Endothelial cell of umbilical vein (primary cell): ENCODE results near the gene CNTNAP4. TPM values are rescaled to one million over a fixed set of nuclear protein-coding genes. Genes with fewer than 3 reads are reported as not detected.

Source experiments
- BruUV-seq: library from RNA; stranded (reverse); fragments of 400-500 nt; replicated peaks from 2 replicates; lab custom pipeline; 2021; lab: Mats Ljungman, UMichigan
- CTCF ChIA-PET: fragments of 300-600, 350-600 bp; sonication (Branson Sonifier 250); formaldehyde crosslinking; loops from one replicate; lab custom pipeline; 2021; ENCODE audit warnings: antibody characterized with exemption, inconsistent platforms; lab: Charles Lee
- POLR2A ChIA-PET: fragments of 300-600, 350-600 bp; sonication (Branson Sonifier 250); formaldehyde crosslinking; loops from one replicate; lab custom pipeline; 2021; ENCODE audit warnings: antibody characterized with exemption, inconsistent platforms; lab: Charles Lee
- DNase-seq: peaks from one replicate; pipeline ENCODE4 v3.0.0-alpha.2; 2011; ENCODE audit warnings: low read depth, low spot score
- FAIRE-seq: peaks from 2 replicates; lab custom pipeline; 2011; peaks lifted over from hg19 to GRCh38; lab: Jason Lieb, UNC
- H2AFZ ChIP-seq: 2 replicates; pipeline ENCODE4 v1.6.0; 2012; ENCODE audit warnings: low read depth, low read length, control low read depth, inconsistent platforms
- H3K27ac ChIP-seq: 2 replicates; pipeline ENCODE4 v1.5.1; 2011; ENCODE audit warnings: low read depth, mild to moderate bottlenecking, control low read depth, low read length, moderate library complexity; ENCODE audit not compliant: insufficient read depth
- H3K27me3 ChIP-seq, 2 experiments: 2 replicates each; pipeline versions ENCODE4 v1.6.0 to v1.6.1; 2011; ENCODE audit warnings: low read length in 2 of 2, mixed read lengths in 1 of 2; ENCODE audit not compliant: control insufficient read depth in 2 of 2, insufficient read depth in 2 of 2
- H3K36me3 ChIP-seq, 2 experiments: 2 replicates in 1 of 2; 3 replicates in 1 of 2; pipeline ENCODE4 v1.5.1; 2011; ENCODE audit warnings: low read length in 2 of 2, mild to moderate bottlenecking in 1 of 2, moderate library complexity in 1 of 2; ENCODE audit not compliant: control insufficient read depth in 2 of 2, insufficient read depth in 2 of 2; ENCODE audit errors: extremely low read depth in 1 of 2
- H3K4me1 ChIP-seq: 3 replicates; pipeline ENCODE4 v1.5.1; 2011; ENCODE audit warnings: mild to moderate bottlenecking, low read length; ENCODE audit not compliant: control insufficient read depth, insufficient read depth; ENCODE audit errors: extremely low read depth
- H3K4me2 ChIP-seq: 2 replicates; pipeline ENCODE4 v1.6.1; 2011; ENCODE audit warnings: low read length, control low read depth, mixed read lengths; ENCODE audit not compliant: insufficient read depth
- H3K4me3 ChIP-seq, 3 experiments: fragments of 200-600 bp in 1 of 3; sonication (generic), shearing (Covaris generic) in 1 of 3; replicated peaks in 1 of 3; 2 replicates each; pipeline ENCODE4 v1.5.1; 2011 to 2016; ENCODE audit warnings: control low read depth in 3 of 3, low read length in 3 of 3, mild to moderate bottlenecking in 2 of 3, inconsistent platforms in 1 of 3, low read depth in 1 of 3, moderate library complexity in 1 of 3; ENCODE audit not compliant: insufficient read depth in 1 of 3
- H3K79me2 ChIP-seq: 2 replicates; pipeline ENCODE4 v1.6.0; 2012; ENCODE audit warnings: low read length, inconsistent platforms; ENCODE audit not compliant: control insufficient read depth, insufficient read depth
- H3K9ac ChIP-seq: replicated peaks from 2 replicates; pipeline ENCODE3; 2011; ENCODE audit warnings: low read length, control low read depth; ENCODE audit not compliant: insufficient read depth; ENCODE audit errors: extremely low read depth
- H3K9me1 ChIP-seq: replicated peaks from 3 replicates; pipeline ENCODE4 v1.6.0; 2011; ENCODE audit warnings: mild to moderate bottlenecking, low read length; ENCODE audit not compliant: control insufficient read depth, insufficient read depth; ENCODE audit errors: extremely low read depth
- H3K9me3 ChIP-seq: replicated peaks from 2 replicates; pipeline ENCODE4 v1.5.1; 2012; ENCODE audit warnings: low read length, inconsistent platforms; ENCODE audit not compliant: control insufficient read depth, insufficient read depth
- H4K20me1 ChIP-seq: replicated peaks from 2 replicates; pipeline ENCODE3; 2011; ENCODE audit warnings: mild to moderate bottlenecking, low read length; ENCODE audit not compliant: control insufficient read depth, insufficient read depth; ENCODE audit errors: extremely low read depth
- EZH2 ChIP-seq: IDR thresholded peaks from 2 replicates; pipeline ENCODE4 v1.6.1; 2012; ENCODE audit warnings: borderline replicate concordance, low read depth, mild to moderate bottlenecking, moderate library complexity, low read length, inconsistent platforms; ENCODE audit not compliant: severe bottlenecking
- FOS ChIP-seq: IDR thresholded peaks from 2 replicates; pipeline ENCODE4 v1.6.1; 2011; ENCODE audit warnings: mild to moderate bottlenecking, low read length, moderate library complexity, borderline replicate concordance; ENCODE audit not compliant: insufficient read depth
- GATA2 ChIP-seq: IDR thresholded peaks from 2 replicates; pipeline ENCODE4 v1.7.0; 2011; ENCODE audit warnings: low read depth, mild to moderate bottlenecking, moderate library complexity, mixed read lengths, low read length; ENCODE audit not compliant: insufficient read length, insufficient read depth
- JUN ChIP-seq: IDR thresholded peaks from 2 replicates; pipeline ENCODE4 v1.6.1; 2011; ENCODE audit warnings: borderline replicate concordance, low read depth; ENCODE audit not compliant: insufficient read length, insufficient read depth
- MYC ChIP-seq: IDR thresholded peaks from one replicate; pipeline ENCODE4 v1.6.1; 2011; ENCODE audit warnings: mild to moderate bottlenecking, low read depth, low read length
- POLR2A ChIP-seq: IDR thresholded peaks from 2 replicates; pipeline ENCODE4 v1.6.1; 2012; ENCODE audit warnings: low read depth, mild to moderate bottlenecking, control low read depth, low read length
- POLR2AphosphoS5 ChIP-seq: IDR thresholded peaks from 2 replicates; pipeline ENCODE4 v1.6.1; 2012; ENCODE audit warnings: low read depth, mild to moderate bottlenecking, control low read depth, low read length, moderate library complexity; ENCODE audit not compliant: insufficient read depth
- dilution Hi-C: fragments of 300-500 bp; cut with MboI; formaldehyde crosslinking; loops from one replicate; pipeline ENCODE4 v1.15.0; 2019; ENCODE audit warnings: low sequenced_read_pairs; ENCODE audit not compliant: extremely low pct_ligation_motif_present
- intact Hi-C: fragments of 100-400 bp; cut with micrococcal nuclease; formaldehyde crosslinking; loops from one replicate; pipeline ENCODE4 v1.10.0; 2022
- polyA plus RNA-seq, 4 experiments: library from polyadenylated mRNA; depleted of rRNA in 3 of 4; stranded (reverse) in 3 of 4; unstranded in 1 of 4; fragments of >200 nt; gene quantifications; 2 replicates each; pipeline versions ENCODE4 v1.2.1 to v1.2.3, GENCODE V29; 2011 to 2012; ENCODE audit warnings: missing spikeins in 1 of 4
- total RNA-seq: library from RNA; stranded (reverse); gene quantifications from 2 replicates; pipeline ENCODE4 v1.2.3, GENCODE V29; 2021
- TF ChIP-seq, protein P1 (sequence below), 2 donors: IDR thresholded peaks; 1 replicate in 1 of 2; 2 replicates in 1 of 2; pipeline ENCODE4 v1.5.1; 2011; ENCODE audit warnings: low read length in 2 of 2, mild to moderate bottlenecking in 2 of 2, moderate library complexity in 2 of 2, control low read depth in 1 of 2, inconsistent platforms in 1 of 2, low read depth in 1 of 2; ENCODE audit not compliant: insufficient read depth in 1 of 2; ENCODE audit errors: extremely low read depth in 1 of 2
- TF ChIP-seq, protein P2 (sequence below): IDR thresholded peaks from 2 replicates; pipeline ENCODE4 v1.6.1; 2011; ENCODE audit not compliant: insufficient read depth, insufficient read length

Gene CNTNAP4
- total and polyA plus RNA-seq, 2 donors (not counting 3 experiments of a cell fraction or from before 2014, with no cell fraction given), result not detected

- ChIA-PET CTCF (no interaction called here), POLR2A (no interaction called here)
- no peaks in the 10 kb centered on the region for H3K36me3 ChIP-seq
- H3K9ac ChIP-seq, result no peak overlapping the region
- no peaks in the 10 kb centered on the region for H3K27me3 ChIP-seq
- dilution Hi-C loops (no loop called here), intact Hi-C loops (no loop called here)
- no peak overlapping the region for H2AFZ ChIP-seq
- H3K4me2 ChIP-seq, result no peak overlapping the region
- H3K4me1 ChIP-seq, result no peaks in the 10 kb centered on the region
- no peak overlapping the region for H3K27ac ChIP-seq
- DNase-seq (no peak), FAIRE-seq (no peak)
- H3K9me1 ChIP-seq, result no peaks in the 10 kb centered on the region
- H3K79me2 ChIP-seq, result no peaks in the 10 kb centered on the region
- TF ChIP-seq GATA2 (no peak), EZH2 (no peak), POLR2A (no peak), FOS (no peak), JUN (no peak), MYC (no peak), POLR2AphosphoS5 (no peak)
- TF ChIP-seq, protein P1, sequence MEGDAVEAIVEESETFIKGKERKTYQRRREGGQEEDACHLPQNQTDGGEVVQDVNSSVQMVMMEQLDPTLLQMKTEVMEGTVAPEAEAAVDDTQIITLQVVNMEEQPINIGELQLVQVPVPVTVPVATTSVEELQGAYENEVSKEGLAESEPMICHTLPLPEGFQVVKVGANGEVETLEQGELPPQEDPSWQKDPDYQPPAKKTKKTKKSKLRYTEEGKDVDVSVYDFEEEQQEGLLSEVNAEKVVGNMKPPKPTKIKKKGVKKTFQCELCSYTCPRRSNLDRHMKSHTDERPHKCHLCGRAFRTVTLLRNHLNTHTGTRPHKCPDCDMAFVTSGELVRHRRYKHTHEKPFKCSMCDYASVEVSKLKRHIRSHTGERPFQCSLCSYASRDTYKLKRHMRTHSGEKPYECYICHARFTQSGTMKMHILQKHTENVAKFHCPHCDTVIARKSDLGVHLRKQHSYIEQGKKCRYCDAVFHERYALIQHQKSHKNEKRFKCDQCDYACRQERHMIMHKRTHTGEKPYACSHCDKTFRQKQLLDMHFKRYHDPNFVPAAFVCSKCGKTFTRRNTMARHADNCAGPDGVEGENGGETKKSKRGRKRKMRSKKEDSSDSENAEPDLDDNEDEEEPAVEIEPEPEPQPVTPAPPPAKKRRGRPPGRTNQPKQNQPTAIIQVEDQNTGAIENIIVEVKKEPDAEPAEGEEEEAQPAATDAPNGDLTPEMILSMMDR (IDR thresholded peaks at IDR 0.05; ENCODE audit: extremely low read depth in 1 of 2, insufficient read depth in 1 of 2, low read depth in 1 of 2, low read length in 2 of 2), result no peak
- TF ChIP-seq, protein P2, sequence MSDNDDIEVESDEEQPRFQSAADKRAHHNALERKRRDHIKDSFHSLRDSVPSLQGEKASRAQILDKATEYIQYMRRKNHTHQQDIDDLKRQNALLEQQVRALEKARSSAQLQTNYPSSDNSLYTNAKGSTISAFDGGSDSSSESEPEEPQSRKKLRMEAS, result no peak
- no TSS peak for BruUV-seq
- no peaks in the 10 kb centered on the region for H3K9me3 ChIP-seq
- no peaks in the 10 kb centered on the region for H4K20me1 ChIP-seq
- H3K4me3 ChIP-seq, result no peak overlapping the region
These were observed 1.8 kb downstream of the CNTNAP4 start for GRCh38 chr16:76278980-76279379.
